Measurements from ENCODE around the gene RNPEPL1. TPM values are rescaled to one million over a fixed set of nuclear protein-coding genes. Genes with fewer than 3 reads are reported as not detected.
"Not testable (repeated sequence)": the region's sequence is repeated elsewhere in the genome, so short reads cannot be mapped to it uniquely, and the experiment has no call there.

The RNPEPL1 gene
- total RNA-seq, 2 donors from 2014 or later: 74.0 to 77.3 TPM

- Mint-ChIP-seq H3K4me3 (no peak overlapping the region), H3K4me1 (ENCODE audit: low read depth) (no peaks in the 10 kb centered on the region), H3K9me3 (peaks cover 17 to 25% of the 10 kb centered on the region in 2 donors), H3K36me3 (ENCODE audit: insufficient read depth in 2 of 2) (peaks cover 42 to 70% of the 10 kb centered on the region in 2 donors), H3K27me3 (ENCODE audit: low read depth) (no peaks in the 10 kb centered on the region), H3K27ac (no peak overlapping the region)
- no peak for DNase-seq
- no peak for ATAC-seq (replicated peaks in 1 of 2)
These were observed 41.0 kb upstream of the RNPEPL1 start for GRCh38 chr2:240527153-240527750.

DNA sequence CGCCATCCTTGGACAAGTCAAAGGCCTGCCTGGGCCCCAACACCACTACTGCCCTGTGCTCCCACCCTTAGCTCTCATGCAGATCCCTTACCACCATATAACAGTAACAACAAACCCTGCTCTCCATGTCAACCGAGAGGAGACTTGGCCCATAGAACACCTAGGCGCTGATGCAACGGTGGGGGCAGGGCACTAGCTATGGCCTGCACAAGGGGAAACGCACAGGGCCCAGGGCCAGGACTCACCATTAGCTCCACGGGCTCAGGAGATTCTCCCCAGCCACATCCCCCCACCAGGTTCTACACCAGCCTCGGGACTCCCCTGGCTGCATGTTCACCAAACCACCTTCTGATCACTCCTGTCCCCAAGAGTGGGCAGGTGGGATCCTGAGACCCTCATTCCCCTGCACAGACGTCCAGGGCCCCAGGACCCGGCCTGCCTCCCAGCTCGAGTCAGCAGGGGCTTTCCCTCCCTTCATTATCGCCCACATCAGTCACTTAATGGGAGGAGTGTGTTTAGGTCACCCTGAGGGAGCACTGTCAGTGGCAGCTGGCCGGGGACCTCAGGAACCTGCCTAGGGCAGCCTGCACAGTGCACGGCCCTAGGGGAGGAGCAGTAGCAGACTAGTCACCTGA lies 39.8 kb upstream of the RNPEPL1 start:
- ATAC-seq (replicated peaks in 1 of 2): no peak
- H3K4me3 Mint-ChIP-seq: no peak overlapping the region
- no peak overlapping the region for H3K27ac Mint-ChIP-seq
- DNase-seq: no peak
- H3K9me3 Mint-ChIP-seq: peaks cover 20 to 27% of the 10 kb centered on the region in 2 donors
- H3K4me1 Mint-ChIP-seq (ENCODE audit: low read depth): no peaks in the 10 kb centered on the region
- peaks cover 40 to 70% of the 10 kb centered on the region in 2 donors for H3K36me3 Mint-ChIP-seq (ENCODE audit: insufficient read depth in 2 of 2)
- no peaks in the 10 kb centered on the region for H3K27me3 Mint-ChIP-seq (ENCODE audit: low read depth)

- Mint-ChIP-seq H3K9me3 (peaks cover 18 to 27% of the 10 kb centered on the region in 2 donors), H3K4me3 (no peak overlapping the region), H3K27ac (no peak overlapping the region), H3K36me3 (ENCODE audit: insufficient read depth in 2 of 2) (peaks cover 39 to 70% of the 10 kb centered on the region in 2 donors), H3K27me3 (ENCODE audit: low read depth) (no peaks in the 10 kb centered on the region), H3K4me1 (ENCODE audit: low read depth) (no peaks in the 10 kb centered on the region)
- DNase-seq (no peak), ATAC-seq (replicated peaks in 1 of 2) (no peak)
These were observed 38.8 kb upstream of the RNPEPL1 start for GRCh38 chr2:240529344-240529999.

- H3K27ac Mint-ChIP-seq: no peak overlapping the region
- peaks cover 33 to 67% of the 10 kb centered on the region in 2 donors for H3K36me3 Mint-ChIP-seq (ENCODE audit: insufficient read depth in 2 of 2)
- H3K4me3 Mint-ChIP-seq: no peak overlapping the region
- no peaks in the 10 kb centered on the region for H3K27me3 Mint-ChIP-seq (ENCODE audit: low read depth)
- ATAC-seq (replicated peaks in 1 of 2) (no peak), DNase-seq (no peak)
- no peaks in the 10 kb centered on the region for H3K4me1 Mint-ChIP-seq (ENCODE audit: low read depth)
- peaks cover 17 to 23% of the 10 kb centered on the region in 2 donors for H3K9me3 Mint-ChIP-seq
These were observed 38.1 kb upstream of the RNPEPL1 start for GRCh38 chr2:240530181-240530580.

DNA sequence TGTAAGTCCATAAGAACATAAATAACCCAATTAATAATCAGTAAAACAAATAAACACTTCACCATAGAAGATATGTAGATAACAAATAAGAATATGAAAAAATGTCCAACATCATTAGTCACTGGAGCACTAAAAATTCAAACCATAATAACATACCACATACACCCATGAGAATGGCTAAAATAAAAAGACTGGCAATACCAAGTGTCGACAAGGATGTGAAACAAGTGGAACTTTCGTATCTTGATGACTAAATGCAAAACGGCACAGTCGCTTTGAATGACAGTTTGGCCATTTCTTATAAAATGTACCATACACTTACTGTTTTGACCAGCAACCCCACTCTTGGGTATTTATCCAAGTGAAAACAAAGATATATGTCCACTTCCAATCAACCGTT lies 37.2 kb upstream of the RNPEPL1 start:
- Mint-ChIP-seq H3K9me3 (peaks cover 17 to 19% of the 10 kb centered on the region in 2 donors), H3K36me3 (ENCODE audit: insufficient read depth in 2 of 2) (peaks cover 29 to 63% of the 10 kb centered on the region in 2 donors), H3K4me3 (no peak overlapping the region), H3K27ac (no peak overlapping the region), H3K27me3 (ENCODE audit: low read depth) (no peaks in the 10 kb centered on the region), H3K4me1 (ENCODE audit: low read depth) (no peaks in the 10 kb centered on the region)
- ATAC-seq (replicated peaks in 1 of 2) (no peak), DNase-seq (no peak)

DNA sequence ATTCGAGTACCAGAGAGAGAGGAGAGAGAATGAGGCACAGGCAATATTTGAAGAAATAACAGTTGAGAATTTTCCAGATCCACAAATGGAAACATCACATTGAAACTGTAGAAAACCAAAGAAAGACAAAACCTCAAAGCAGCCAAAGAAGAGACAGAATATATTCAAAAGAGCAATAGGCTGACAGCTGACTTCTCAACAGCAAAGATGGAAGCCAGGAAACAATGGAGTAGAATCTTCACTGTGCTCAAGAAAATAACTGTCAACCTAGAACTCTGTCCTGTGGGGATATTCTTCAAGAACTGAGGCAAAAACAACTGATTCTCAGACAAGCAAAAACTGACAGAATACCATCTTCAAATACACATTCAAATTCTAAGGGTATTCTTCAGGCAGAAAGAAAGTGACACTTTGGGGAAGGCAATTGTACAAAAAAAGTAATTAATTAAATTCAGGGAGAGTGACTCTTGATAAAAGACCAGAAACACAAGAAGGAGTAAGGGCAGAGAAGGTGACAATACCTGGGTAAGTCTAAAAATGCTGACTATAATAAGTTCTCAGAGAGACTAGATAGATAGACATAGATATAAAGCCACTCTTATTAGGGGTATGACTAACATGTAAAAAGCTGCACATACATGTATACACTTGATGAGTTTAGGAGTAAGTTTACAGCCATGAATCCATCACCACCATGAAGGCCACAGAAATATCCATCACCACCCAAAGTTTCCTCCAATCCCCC lies 36.1 kb upstream of the RNPEPL1 start:
- Mint-ChIP-seq H3K4me3 (no peak overlapping the region), H3K27ac (no peak overlapping the region), H3K9me3 (peaks cover 14% of the 10 kb centered on the region in 2 donors), H3K36me3 (ENCODE audit: insufficient read depth in 2 of 2) (peaks cover 25 to 57% of the 10 kb centered on the region in 2 donors), H3K27me3 (ENCODE audit: low read depth) (no peaks in the 10 kb centered on the region), H3K4me1 (ENCODE audit: low read depth) (no peaks in the 10 kb centered on the region)
- DNase-seq (no peak), ATAC-seq (replicated peaks in 1 of 2) (no peak)

DNA sequence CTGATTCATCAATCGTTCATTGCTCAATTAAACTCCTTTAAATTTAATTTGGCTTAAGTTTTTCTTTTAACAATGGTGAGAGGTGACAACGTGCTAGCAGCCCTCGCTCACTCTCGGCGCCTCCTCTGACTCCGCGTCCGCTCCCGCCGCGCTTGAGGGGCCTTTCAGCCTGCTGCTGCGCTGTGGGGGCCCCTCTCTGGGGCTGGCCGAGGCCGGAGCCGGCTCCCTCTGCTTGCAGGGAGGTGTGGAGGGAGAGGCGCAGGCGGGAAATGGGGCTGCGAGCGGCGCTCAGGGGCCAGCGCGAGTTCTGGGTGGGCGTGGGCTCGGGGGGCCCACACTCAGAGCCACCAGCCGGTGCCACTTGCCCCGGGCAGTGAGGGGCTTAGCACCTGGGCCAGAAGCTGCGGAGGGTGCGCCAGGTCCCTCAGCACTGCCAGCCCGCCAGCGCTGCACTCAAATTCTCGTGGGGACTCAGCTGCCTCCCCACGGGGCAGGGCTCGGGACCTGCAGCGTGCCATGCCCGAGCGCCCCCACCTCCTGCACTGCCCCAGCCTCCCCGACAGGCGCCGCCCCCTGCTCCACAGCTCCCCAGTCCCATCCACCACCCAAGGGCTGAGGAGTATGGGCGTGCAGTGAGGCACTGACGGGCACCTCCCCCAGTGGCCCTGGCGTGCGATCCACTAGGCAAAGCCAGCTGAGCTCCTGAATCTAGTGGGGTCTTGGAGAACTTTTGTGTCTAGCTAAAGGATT lies 30.1 kb upstream of the RNPEPL1 start:
- Mint-ChIP-seq H3K27ac (no peak overlapping the region), H3K36me3 (ENCODE audit: insufficient read depth in 2 of 2) (peaks cover 4 to 28% of the 10 kb centered on the region in 2 donors), H3K4me1 (ENCODE audit: low read depth) (peaks cover 8% of the 10 kb centered on the region), H3K27me3 (ENCODE audit: low read depth) (no peaks in the 10 kb centered on the region), H3K9me3 (no peaks in the 10 kb centered on the region), H3K4me3 (no peak overlapping the region)
- DNase-seq (no peak), ATAC-seq (replicated peaks in 1 of 2) (no peak)

DNA sequence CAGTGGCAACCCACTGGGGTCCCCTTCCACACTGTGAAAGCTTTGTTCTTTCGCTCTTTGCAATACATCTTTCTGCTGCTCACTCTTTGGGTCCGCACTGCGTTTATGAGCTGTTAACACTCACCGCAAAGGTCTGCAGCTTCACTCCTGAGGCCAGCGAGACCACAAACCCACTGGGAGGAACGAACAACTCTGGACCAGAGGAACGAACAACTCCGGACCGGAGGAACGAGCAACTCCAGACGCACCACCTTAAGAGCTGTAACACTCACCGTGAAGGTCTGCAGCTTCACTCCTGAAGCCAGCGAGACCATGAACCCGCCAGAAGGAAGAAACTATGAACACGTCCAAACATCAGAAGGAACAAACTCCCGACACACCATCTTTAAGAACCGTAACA lies 29.2 kb upstream of the RNPEPL1 start:
- not testable (repeated sequence) for ATAC-seq (replicated peaks in 1 of 2); H3K4me3 Mint-ChIP-seq; H3K9me3 Mint-ChIP-seq; H3K27ac Mint-ChIP-seq; DNase-seq; H3K27me3 Mint-ChIP-seq (ENCODE audit: low read depth); H3K4me1 Mint-ChIP-seq (ENCODE audit: low read depth)
- peaks cover 2 to 24% of the 10 kb centered on the region in 2 donors for H3K36me3 Mint-ChIP-seq (ENCODE audit: insufficient read depth in 2 of 2)

- Mint-ChIP-seq H3K4me3 (no peak overlapping the region), H3K27ac (no peak overlapping the region), H3K36me3 (ENCODE audit: insufficient read depth in 2 of 2) (peaks cover 2 to 17% of the 10 kb centered on the region in 2 donors), H3K27me3 (ENCODE audit: low read depth) (no peaks in the 10 kb centered on the region), H3K4me1 (ENCODE audit: low read depth) (peaks cover 8% of the 10 kb centered on the region), H3K9me3 (no peaks in the 10 kb centered on the region)
- no peak for DNase-seq
- ATAC-seq (replicated peaks in 1 of 2): no peak
These were observed 28.4 kb upstream of the RNPEPL1 start for GRCh38 chr2:240539906-240540305.

DNA sequence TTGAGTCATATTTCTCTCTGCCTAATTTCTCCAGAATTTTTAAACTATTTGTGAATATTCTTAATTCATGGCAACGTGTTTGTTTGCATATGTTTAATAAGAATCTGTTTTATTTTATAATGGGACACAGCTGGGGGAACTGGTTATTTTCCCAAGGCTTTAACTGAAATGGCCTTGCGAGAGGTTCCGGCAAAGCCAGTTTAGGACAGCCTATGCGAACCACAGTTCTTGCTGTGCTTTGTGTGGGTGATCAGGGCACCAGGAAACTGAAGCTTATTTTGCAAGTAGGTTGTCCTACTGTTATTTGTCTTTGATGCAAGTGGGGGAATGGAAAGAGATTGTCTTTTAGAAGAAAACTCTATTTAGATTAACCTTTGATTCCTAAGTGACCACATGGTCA lies 17.0 kb upstream of the RNPEPL1 start:
- Mint-ChIP-seq H3K4me1 (ENCODE audit: low read depth) (peaks cover under 1% of the 10 kb centered on the region), H3K36me3 (ENCODE audit: insufficient read depth in 2 of 2) (peaks cover 12 to 28% of the 10 kb centered on the region in 2 donors), H3K27me3 (ENCODE audit: low read depth) (no peaks in the 10 kb centered on the region), H3K9me3 (peaks cover 4% of the 10 kb centered on the region in 2 donors), H3K27ac (no peak overlapping the region), H3K4me3 (no peak overlapping the region)
- DNase-seq (no peak), ATAC-seq (replicated peaks in 1 of 2) (no peak)

DNA sequence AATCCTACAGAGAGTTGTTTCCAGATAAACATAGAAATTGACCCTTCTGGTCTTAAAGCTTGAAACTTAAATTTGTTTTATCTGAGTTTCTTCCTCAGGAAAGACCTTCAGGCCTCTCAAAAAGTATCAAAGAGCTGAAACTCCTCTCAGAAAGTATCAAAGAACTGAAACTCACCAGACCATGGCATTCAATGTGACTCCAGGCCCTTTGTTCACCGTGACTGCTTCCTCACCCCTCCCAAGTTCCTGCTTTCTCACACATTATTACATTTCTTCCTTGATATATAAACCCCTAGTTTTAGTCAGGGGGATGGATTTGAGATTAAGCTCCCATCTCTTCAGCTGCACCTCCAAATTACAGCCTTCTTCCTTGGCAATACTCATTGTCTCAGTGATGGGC lies 16.5 kb upstream of the RNPEPL1 start:
- peaks cover 4% of the 10 kb centered on the region in 2 donors for H3K9me3 Mint-ChIP-seq
- peaks cover 12 to 28% of the 10 kb centered on the region in 2 donors for H3K36me3 Mint-ChIP-seq (ENCODE audit: insufficient read depth in 2 of 2)
- no peak for ATAC-seq (replicated peaks in 1 of 2)
- H3K4me3 Mint-ChIP-seq: no peak overlapping the region
- peaks cover 6% of the 10 kb centered on the region for H3K4me1 Mint-ChIP-seq (ENCODE audit: low read depth)
- no peak for DNase-seq
- H3K27ac Mint-ChIP-seq: peak overlapping the region; percentile 19
- no peaks in the 10 kb centered on the region for H3K27me3 Mint-ChIP-seq (ENCODE audit: low read depth)

DNA sequence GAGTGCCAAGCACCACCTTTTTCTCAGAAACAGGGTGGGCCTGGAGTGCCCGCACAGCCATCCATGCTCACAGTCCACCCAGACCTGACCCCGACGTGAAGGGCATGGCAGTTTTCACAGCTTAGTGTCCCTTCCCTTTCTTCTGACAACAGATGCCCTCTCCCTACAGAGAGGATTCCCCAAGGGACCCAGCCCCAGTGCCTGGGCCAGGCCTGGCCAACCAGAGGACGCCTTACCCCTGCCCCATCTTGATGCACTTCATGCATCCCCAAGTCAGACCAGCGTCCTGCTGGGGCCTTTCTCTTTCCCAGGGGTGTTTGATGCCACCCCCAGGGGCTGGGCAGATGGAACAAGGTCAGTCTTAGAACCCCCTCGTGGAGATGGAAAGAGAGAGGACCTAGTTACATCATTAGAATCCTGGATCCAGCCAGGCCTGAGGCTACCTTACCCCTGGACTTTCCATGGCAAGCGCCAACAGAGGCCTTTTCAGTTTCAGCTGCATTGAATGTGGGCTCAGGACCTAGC lies 14.3 kb upstream of the RNPEPL1 start:
- Mint-ChIP-seq H3K36me3 (ENCODE audit: insufficient read depth in 2 of 2) (peaks cover 10 to 24% of the 10 kb centered on the region in 2 donors), H3K9me3 (peaks cover 2 to 4% of the 10 kb centered on the region in 2 donors), H3K27me3 (ENCODE audit: low read depth) (no peaks in the 10 kb centered on the region), H3K27ac (no peak overlapping the region), H3K4me1 (ENCODE audit: low read depth) (peaks cover 22% of the 10 kb centered on the region), H3K4me3 (no peak overlapping the region)
- DNase-seq (no peak), ATAC-seq (replicated peaks in 1 of 2) (no peak)
